GM21515 (cell line): ENCODE results near the gene CXCR5.
"Not testable (repeated sequence)": the region's sequence is repeated elsewhere in the genome, so short reads cannot be mapped to it uniquely, and the experiment has no call there.

ENCODE experiments used
- ATAC-seq: cut with Tn5 transposase; IDR thresholded peaks from one replicate; pipeline ENCODE4 v1.9.1; 2021; ENCODE audit not compliant: unreplicated experiment

CXCR5 gene, protein sequence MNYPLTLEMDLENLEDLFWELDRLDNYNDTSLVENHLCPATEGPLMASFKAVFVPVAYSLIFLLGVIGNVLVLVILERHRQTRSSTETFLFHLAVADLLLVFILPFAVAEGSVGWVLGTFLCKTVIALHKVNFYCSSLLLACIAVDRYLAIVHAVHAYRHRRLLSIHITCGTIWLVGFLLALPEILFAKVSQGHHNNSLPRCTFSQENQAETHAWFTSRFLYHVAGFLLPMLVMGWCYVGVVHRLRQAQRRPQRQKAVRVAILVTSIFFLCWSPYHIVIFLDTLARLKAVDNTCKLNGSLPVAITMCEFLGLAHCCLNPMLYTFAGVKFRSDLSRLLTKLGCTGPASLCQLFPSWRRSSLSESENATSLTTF

DNA sequence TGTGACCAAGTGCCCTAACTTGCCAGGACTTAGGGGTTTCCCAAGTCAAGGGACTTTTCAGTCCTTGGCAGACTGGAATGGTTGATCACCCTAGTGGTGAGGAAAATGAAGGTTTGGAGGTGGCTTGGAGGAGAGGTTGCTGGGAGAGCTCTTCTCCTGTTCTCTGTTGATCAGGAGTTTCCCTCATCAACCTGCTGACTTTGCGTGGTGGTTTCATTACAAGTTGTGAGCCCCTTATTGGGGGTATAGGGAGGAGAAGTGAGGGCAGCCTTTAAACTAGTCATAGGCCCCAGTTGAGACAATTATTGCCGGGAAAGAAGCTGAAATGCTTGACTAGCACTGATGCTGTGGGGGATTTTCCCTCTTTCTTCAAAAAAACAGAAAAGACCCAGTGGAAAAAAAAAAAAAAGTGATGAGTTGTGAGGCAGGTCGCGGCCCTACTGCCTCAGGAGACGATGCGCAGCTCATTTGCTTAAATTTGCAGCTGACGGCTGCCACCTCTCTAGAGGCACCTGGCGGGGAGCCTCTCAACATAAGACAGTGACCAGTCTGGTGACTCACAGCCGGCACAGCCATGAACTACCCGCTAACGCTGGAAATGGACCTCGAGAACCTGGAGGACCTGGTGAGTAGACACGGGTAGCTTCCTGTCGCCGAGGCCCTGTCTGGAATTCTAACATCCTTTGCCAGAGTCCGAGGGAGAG is at the start of gene CXCR5:
CXCR5 (plus strand) TSS at position 525 of the 704 bp plus-strand sequence; CDS start at position 575, 50 bp downstream.
- ATAC-seq = no peak

DNA sequence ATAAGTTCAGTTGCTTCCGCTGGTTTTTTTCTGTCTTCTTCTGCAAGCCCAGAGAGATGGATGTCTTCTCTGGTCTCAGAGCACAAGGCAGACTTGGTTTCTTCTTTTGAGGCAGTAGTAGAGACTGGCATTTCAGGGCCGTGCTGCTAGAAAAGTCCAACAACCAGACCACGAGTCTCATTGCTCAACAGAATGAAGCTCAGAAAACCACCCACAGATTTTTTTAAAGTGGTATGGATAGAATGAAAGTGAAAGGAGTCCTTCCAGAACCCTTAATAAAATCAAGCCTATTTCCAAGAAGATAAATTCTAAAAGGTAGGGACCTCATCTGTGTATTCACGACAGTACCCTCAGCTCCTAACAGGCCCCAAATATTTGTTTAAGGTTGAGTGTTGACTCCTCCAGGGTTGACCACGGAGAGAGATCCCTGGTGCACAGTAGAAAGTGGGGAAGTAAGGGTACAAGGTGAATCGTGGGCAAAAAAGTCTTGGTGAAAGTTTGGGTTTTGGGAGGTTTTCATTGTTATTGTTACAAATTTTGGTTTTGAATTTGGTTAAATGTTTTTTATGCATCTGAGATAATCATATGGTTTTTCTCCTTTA is 49.2 kb upstream of the CXCR5 start:
- ATAC-seq = no peak

DNA sequence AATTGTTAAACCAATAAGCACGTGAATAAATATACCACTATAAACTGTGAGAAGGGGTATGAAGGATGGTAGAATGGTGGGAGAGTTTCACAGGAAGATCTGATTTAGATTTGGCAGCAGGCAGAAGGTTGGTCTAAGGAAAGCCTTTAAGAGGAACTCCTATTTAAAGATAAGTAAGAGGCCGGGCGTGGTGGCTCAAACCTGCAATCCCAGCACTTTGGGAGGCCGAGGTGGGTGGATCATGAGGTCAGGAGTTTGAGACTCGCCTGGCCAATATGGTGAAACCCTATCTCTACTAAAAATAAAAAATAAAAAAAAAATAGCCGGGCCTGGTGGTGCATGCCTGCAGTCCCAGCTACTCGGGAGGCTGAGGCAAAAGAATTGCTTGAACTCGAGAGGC is 45.8 kb upstream of the CXCR5 start:
- no peak for ATAC-seq

DNA sequence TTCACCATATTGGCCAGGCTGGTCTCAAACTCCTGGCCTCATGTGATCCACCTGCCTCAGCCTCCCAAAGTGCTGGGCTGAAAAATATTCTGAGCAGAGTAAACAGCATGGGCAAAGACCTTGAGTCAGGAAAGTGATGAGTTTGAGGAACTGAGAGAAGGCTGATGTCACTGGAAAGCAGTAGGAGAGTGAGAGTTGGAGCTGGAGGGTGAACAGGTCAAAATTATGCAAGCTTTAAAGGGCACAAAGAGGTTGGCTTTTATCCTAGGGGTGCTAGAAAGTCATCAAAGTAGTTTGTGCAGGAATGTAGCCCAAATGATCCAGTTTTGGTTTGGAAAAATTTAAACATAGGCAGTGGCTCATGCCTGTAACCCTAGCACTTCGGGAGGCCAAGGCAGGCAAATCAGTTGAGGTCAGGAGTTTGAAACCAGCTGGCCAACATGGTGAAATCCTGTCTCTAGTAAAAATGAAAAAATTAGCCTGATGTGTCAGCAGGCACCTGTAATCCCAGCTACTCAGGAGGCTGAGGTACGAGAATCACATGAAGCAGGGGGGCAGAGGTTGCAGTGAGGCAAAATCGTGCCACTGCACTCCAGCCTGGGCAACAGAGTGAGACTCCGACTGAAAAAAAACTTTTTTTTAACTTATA is 44.7 kb upstream of the CXCR5 start:
- ATAC-seq = peak; percentile 75

DNA sequence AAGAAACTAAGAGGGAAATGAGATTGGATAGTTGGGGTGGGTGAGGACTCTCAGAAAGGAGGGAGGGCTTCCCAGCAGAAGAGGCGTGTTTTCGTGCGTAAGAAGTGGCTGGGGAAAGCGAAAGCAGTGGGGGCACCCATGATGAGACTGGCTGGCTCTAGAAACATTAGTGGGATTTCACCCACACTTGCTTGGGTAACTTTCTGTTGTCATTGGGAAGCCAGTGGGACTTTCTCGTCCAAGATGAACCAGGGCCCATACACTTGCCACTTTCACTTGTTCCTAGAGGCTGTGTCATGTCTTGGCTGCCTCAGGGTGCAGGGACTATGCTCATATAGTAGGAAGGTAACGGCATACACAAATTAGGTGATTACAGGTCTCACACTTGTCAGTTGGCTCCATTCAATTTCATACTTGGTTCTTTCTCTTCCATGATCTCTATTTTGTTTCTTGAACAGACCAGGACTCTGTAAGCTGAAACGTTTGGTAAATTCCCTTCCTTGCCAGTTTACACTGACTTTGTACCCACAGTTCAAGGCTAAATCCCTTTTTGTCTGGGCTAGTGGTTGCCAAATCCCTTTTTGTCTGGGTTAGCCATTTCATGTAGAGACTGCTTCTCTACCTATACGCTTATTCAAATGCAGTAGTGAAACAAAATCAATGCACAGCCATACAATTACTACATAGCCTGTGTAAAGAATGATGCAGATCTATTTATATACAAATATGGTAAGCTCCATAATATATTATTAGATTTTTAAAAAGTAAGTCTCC is 42.0 kb upstream of the CXCR5 start:
- ATAC-seq = no peak

DNA sequence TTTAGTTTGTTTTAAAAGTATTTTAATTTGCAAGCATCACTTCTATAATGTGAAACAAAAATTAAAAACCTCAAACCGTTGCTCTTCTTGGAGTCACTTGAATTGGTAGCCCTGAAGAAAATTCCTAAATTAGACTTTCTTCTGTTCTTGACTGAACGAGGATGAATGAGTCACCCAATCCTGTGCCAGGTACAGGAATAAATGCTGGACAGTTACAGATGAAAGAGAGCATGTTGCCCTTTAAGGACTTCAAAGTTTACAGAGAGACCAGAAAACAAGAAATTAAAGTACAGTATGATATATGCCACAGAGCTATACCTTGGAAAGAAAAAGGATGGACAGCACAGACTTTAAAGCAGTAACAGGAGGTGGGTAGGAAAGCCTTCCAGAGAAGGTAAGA is 41.3 kb upstream of the CXCR5 start:
- ATAC-seq = no peak

DNA sequence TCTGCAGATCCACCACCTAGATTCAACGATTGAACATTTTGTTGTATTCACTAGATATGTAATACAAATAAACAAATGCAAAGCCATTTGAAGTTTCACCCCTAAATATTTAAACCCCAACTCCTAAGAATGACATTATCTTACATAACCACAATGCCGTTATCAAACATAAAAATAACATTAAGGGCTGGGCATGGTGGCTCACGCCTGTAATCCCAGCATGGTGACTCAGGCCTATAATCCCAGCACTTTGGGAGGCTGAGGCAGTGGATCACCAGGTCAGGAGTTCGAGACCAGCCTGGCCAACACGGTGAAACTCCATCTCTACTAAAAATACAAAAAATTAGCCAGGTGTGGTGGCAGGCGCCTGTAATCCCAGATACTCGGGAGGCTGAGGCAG is 40.8 kb upstream of the CXCR5 start:
- ATAC-seq = not testable (repeated sequence)

DNA sequence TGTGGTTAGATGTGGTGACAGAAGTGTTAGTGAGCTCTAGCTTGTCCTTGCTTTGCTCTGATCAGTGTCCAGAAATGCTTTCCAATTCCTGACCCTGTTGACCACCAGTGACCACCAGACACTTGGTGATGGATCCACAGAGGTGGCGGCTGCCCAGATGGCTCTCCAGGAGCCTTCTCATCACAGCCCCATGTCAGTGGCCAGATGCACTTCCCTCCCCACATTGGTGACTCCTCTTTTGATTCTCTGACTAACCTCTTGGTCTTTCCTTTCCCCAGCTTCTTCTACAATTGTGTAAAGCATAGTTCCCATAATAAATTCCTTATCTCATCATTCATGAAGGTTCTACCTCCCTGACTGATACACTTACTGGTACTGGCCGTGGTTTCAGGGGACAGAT is 40.1 kb upstream of the CXCR5 start:
- no peak for ATAC-seq

DNA sequence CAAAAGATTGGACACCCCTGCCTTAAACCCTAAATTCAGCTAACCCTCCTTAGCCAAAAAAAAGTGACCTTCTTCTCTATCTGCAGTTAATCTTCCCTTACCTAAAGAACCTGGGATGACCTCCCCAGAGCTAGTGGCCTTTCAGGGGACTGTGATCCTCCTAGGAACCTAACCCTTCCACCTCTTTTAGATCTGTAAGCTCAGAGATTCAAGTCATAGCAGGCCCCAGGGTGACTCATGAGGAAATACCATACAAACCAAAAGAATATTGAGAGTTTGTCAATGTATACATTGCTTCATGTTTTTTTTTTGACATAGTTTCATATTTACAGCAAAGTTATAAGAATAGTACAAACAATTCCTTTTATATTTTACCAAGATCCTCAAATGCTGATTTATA is 38.3 kb upstream of the CXCR5 start:
- ATAC-seq = no peak

DNA sequence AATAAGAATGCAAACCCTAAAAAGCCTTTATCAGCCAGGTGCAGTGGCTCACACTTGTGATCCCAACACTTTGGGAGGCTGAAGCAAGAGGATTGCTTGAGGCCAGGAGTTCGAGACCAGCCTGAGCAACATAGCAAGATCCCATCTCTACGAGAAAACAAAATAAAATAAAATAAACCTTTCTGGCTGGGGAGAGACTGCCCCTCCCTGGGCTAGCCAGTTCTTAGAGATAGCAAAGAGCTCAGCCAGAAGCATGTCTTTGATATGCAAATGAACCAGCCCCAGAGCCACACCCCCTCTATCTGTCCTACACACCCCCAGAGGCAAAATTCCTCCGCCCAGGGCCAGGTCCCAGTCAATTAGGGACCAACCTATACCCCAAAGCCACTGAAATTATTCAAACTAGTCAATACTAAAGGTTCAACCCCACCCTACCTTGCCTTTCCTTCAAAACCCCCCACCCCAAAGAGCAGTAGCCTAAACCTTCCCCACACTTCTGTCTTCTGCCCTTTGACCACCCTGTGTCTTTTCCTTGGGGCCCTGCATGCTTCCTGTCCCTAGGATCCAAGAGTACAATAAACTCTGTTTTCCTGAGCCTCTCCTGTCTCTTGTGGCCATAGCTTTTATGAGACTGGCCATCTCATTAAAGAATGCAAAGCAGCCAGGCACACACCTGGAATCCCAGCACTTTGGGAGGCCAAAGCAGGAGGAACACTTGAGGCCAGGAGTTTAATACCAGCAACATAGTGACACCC is 37.3 kb upstream of the CXCR5 start:
- ATAC-seq = no peak

DNA sequence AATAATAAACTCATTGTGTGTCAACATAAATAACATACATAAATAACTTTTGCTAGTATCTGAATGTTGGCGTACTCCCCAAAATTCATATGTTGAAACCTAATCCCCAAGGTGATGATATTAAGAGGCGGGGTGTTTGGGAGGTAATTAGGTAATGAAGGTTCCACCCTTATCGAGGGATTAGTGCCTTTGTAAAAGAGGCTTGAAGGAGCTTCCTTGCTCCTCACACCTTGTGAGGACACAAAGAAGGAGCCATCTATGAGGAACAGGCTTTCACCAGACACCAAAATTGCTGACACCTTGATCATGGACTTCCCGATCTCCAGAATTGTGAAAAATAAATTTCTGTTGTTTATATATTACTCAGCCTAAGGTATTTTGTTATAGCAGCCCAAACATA is 33.9 kb upstream of the CXCR5 start:
- no peak for ATAC-seq

DNA sequence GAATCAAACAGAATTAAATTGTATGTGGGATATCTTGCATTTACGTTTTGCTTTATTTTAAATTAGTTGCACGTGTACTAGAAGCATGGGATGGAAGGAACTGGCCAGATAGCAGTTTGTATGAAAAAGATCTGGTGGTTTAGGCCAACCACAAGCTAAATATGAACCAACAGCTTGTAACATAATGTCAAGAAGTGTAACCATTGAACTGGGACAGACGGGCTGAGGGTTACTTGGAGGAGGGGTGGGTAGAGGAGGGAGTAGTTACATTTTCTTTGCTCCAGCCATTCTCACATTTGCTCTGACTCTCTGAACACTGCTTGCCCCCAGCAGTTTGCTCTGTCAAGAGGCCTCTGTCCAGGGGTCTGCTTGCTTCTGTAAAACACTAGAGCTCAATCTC is 31.7 kb upstream of the CXCR5 start:
- ATAC-seq = peak; percentile 66

DNA sequence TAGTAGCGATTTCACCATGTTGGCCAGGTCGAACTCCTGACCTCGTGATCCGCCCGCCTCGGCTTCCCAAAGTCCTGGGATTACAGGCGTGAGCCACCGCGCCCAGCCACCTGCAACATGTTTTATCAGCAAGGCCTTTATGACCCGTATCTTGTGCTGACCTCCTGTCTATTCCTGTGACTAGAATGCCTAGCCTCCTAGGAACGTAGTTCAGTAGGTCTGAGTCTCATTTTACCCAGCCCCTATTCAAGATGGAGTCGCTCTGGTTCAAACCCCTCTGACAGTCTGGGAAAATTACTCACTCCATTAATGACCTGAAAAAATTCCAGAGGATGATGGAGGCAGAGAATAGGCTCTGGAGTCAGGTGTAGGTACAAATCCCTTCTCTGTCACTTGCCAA is 30.0 kb upstream of the CXCR5 start:
- ATAC-seq = no peak

DNA sequence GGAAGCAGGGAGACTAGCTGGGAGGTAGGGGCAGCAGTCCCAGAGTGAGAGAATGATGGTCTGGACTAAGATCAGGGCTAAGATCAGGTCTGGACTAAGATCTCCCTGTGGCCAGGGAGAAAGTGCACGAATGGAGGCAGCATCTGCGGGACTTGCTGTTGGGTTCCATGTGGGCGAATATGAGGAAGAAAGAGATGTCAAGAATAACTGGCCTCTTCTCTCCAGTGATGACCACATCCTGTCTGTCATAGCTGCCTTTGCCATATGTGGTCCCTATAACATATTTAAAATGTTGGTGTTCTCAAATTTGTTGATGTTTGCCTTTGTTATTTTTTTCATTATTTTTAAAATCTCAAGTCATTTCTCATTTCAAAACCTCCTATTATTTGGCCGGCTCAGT is 27.4 kb upstream of the CXCR5 start:
- ATAC-seq = no peak

DNA sequence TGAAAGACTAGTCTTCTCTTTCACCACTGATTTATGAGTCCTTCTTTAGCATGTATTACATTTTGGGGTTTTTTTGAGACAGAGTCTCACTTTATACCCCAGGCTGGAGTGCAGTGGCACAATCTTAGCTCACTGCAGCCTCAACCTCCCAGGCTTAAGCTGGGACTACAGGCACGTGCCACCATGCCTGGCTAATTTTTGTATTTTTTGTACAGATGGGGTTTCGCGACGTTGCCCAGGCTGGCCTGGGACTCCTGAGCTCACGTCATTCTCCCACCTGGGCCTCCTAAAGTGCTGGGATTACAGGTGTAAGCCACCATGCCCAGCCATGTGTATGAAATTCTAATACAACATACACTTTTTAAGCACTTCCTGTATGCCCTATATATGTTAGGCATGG is 26.3 kb upstream of the CXCR5 start:
- ATAC-seq = no peak

DNA sequence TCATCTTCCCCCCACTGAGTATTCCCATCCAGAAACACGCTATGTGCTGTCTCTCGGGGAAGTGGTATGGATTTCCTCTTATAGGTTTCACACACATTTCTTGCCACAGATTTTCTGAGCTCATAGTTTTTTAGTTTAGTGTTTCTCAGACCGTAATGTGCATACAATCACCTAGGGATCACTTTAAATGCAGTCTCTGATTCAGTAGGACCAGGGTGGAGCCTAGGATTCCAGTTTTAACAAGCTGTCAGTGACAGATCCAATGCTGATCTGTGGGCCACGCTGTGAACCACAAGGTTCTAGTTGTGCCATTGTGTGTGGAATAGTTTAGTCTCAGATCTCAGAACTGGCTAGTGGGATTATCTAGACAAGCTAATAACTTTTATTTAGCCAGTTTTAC is 23.7 kb upstream of the CXCR5 start:
- no peak for ATAC-seq

DNA sequence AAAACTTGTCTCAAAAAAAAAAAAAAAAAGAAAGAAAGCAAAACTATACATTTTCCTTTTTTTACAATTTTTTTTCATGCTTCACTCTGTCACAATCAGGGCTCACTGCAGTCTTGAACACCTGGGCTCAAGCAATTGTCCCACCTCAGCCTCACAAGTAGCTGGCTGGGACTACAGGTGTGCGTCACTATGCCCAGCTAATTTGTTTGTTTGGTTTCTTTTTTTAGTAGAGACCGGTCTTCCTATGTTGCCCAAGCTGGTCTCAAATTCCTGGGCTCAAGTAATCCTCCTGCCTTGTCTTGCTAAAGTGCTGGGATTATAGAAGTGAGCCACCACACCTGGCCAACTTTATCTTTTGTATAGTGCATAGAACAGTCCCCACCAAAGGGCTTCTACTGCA is 15.0 kb upstream of the CXCR5 start:
- ATAC-seq = no peak

DNA sequence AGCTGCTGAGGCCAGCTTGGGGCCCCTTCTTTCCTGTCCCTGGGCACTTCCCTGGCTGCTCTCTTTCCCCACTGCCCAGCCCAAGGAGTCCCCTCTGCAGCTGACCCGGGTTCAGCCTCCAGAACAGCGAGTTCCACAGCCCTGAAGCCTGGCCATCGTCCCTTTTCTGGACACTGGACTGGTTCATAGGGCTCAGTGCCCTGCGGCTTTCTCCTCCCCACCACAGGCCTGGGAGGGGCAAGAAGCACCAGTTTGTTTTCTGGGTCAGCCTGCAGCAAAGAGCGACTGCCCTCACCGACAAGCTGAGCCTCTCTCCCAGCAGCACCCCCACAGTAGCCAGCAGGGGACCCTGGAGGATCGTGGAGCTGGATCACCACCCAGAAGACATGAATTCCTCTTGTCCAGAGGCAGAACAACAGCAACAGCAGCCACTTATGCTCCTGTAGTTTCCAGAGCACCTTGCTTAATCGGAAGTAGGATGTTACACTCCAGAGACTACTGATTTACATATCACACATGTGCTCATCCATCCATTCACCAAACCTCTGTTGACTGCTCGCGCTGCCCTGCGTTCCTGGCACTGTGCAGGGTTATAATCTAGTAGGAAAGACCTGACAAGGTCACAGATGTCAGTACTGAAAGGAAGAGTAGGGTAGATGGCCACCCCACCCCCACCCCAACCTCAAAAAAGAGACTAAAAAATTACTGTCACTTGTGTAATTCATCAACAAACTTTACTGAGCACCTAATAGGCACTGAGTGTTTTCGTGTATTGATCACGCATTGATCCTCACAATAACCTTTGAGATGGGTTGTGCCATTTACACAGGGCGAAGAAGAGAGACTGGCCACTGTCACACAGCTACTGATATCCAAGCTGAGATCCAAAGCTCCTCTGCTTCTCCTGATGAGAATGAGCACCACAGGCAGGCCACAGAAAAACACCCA is 13.0 kb upstream of the CXCR5 start:
- peak; percentile 55 for ATAC-seq

DNA sequence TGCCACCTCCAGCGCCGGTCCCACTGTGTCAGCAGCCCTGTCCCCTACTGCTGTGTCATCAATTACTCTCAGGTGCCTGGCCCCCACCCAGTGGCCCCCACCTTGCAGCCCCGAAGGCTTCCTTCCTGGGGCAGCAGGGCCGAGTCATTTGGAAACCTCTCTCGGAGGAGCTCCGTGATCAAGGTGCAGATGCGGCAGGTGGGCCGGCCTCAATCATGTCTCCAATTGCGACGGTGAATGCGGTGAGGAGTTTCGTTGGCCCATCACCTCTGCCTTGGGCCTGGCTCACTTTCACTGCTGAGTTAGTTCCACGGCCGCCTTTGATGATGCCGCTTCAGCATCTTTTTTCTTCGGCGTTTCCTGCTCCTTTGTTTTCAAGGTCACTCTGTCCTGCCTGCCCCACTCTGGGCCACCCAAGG is 11.3 kb upstream of the CXCR5 start:
- peak; percentile 48 for ATAC-seq
